GM12891 (cell line): ENCODE results near the gene DYNLT1.

Experiments
- POLR2A ChIP-seq: IDR thresholded peaks from 2 replicates; pipeline ENCODE4 v1.6.1; 2011; ENCODE audit warnings: low read depth, low read length, control low read depth
- POLR2AphosphoS5 ChIP-seq: IDR thresholded peaks from 2 replicates; pipeline ENCODE4 v1.6.1; 2011; ENCODE audit warnings: low read depth, low read length, control low read depth
- SPI1 ChIP-seq: IDR thresholded peaks from 2 replicates; pipeline ENCODE4 v1.6.1; 2011; ENCODE audit warnings: low read depth, low read length, control low read depth

DNA sequence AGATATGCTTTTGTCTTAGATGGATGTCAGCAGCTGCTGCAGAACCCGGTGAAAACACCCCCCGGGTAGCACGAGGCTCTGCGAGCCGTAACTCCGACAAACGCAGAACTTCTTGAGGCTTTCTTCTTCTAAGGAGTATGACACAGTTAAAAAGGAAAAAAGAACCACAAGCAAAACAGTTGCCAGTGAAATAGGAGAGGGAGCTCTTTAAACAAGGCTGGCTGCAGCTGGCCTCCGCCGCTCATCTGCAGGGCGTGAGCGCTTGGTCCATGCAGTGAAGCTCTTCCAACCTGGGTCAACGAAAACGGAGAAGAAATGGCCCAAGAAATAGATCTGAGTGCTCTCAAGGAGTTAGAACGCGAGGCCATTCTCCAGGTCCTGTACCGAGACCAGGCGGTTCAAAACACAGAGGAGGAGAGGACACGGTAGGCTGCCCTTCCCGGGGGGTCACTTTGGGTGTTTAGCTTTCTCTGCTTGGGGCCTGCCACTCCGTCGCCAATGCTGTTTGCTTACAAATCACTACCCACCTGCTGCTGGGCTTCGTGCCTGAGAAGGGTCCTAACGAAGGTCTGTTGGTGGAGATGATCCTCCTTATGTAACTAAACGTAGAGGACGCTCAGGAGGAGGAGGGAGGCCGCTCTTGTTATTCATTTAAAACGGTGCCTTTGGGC lies 18.5 kb upstream of the DYNLT1 start:
- TF ChIP-seq SPI1 (no peak), POLR2AphosphoS5 (no peak), POLR2A (no peak)
